GM23338 (cell line): ENCODE measurements around the gene ILDR2. TPM values are rescaled to one million over a fixed set of nuclear protein-coding genes. Genes with fewer than 3 reads are reported as not detected.

ENCODE experiments used
- ATAC-seq: fragments of 200-7000 bp; cut with Tn5 transposase; 3 replicates; pipeline ENCODE4 v1.9.1; 2020
- DNase-seq: peaks from one replicate; pipeline ENCODE4 v3.0.0-alpha.2; 2015; ENCODE audit warnings: low spot score
- H2AFZ ChIP-seq: fragments of 200-600 bp; sonication (generic); 2 replicates; pipeline ENCODE4 v1.8.0; 2016; ENCODE audit warnings: antibody characterized with exemption, mild to moderate bottlenecking, moderate library complexity
- H3F3A ChIP-seq: fragments of 200-600 bp; sonication (generic); replicated peaks from 2 replicates; pipeline ENCODE4 v1.8.0; 2017; ENCODE audit warnings: antibody characterized with exemption, mixed run types, low read depth
- H3K27ac ChIP-seq: fragments of 200-600 bp; sonication (generic); 2 replicates; pipeline ENCODE4 v1.6.1; 2016; ENCODE audit warnings: low read depth
- H3K27me3 ChIP-seq: fragments of 200-600 bp; sonication (generic); 2 replicates; pipeline ENCODE4 v1.8.0; 2016; ENCODE audit warnings: mild to moderate bottlenecking, mixed run types, moderate library complexity; ENCODE audit not compliant: insufficient read depth
- H3K36me3 ChIP-seq: fragments of 200-600 bp; sonication (generic); 2 replicates; pipeline ENCODE4 v1.8.0; 2016; ENCODE audit warnings: mild to moderate bottlenecking; ENCODE audit not compliant: insufficient read depth
- H3K4me1 ChIP-seq: fragments of 200-600 bp; sonication (generic); 2 replicates; pipeline ENCODE4 v1.8.0; 2016; ENCODE audit warnings: mild to moderate bottlenecking, moderate library complexity; ENCODE audit not compliant: insufficient read depth
- H3K4me2 ChIP-seq: fragments of 200-600 bp; sonication (generic); 2 replicates; pipeline ENCODE4 v1.7.1; 2017; ENCODE audit warnings: mixed run types
- H3K4me3 ChIP-seq: fragments of 200-600 bp; sonication (generic); 2 replicates; pipeline ENCODE4 v1.6.1; 2016; ENCODE audit warnings: mixed run types
- H3K79me2 ChIP-seq: fragments of 200-600 bp; sonication (generic); replicated peaks from 2 replicates; pipeline ENCODE4 v1.8.0; 2017; ENCODE audit warnings: mild to moderate bottlenecking; ENCODE audit not compliant: insufficient read depth
- H3K9me2 ChIP-seq: fragments of 200-600 bp; sonication (generic); 2 replicates; pipeline ENCODE4 v1.8.0; 2017; ENCODE audit not compliant: insufficient read depth
- H4K20me1 ChIP-seq: fragments of 200-600 bp; sonication (generic); replicated peaks from 2 replicates; pipeline ENCODE4 v1.8.0; 2017; ENCODE audit warnings: mild to moderate bottlenecking; ENCODE audit not compliant: insufficient read depth
- H3K27ac Mint-ChIP-seq: 2 replicates; pipeline ENCODE4 v1.8.0; 2020; ENCODE audit warnings: inconsistent platforms, mild to moderate bottlenecking, moderate library complexity, mixed read lengths
- H3K27me3 Mint-ChIP-seq: 3 replicates; pipeline ENCODE4 v1.8.0; 2022; ENCODE audit warnings: low read depth, mild to moderate bottlenecking, moderate library complexity, mixed read lengths, inconsistent platforms; ENCODE audit not compliant: insufficient read depth, poor library complexity
- H3K36me3 Mint-ChIP-seq: 3 replicates; pipeline ENCODE4 v1.8.0; 2021; ENCODE audit warnings: low read depth, mild to moderate bottlenecking, inconsistent platforms, moderate library complexity, mixed read lengths
- H3K4me1 Mint-ChIP-seq: 3 replicates; pipeline ENCODE4 v1.8.0; 2020; ENCODE audit warnings: mild to moderate bottlenecking, inconsistent platforms, mixed read lengths
- H3K4me3 Mint-ChIP-seq: 3 replicates; pipeline ENCODE4 v1.8.0; 2021; ENCODE audit warnings: moderate library complexity, mild to moderate bottlenecking, inconsistent platforms, mixed read lengths
- H3K9me3 Mint-ChIP-seq: 3 replicates; pipeline ENCODE4 v1.8.0; 2020; ENCODE audit warnings: moderate library complexity, mild to moderate bottlenecking, inconsistent platforms, mixed read lengths
- CTCF ChIP-seq, 2 experiments: fragments of 200-600 bp in 1 of 2; sonication (generic) in 1 of 2; conservative IDR thresholded peaks; 2 replicates each; pipeline versions ENCODE4 v1.5.1 to v1.6.1; 2016 to 2017; ENCODE audit warnings: antibody characterized with exemption in 2 of 2, low read depth in 2 of 2, mild to moderate bottlenecking in 2 of 2, moderate library complexity in 1 of 2
- EZH2 ChIP-seq: fragments of 200-600 bp; sonication (generic); IDR thresholded peaks from one replicate; pipeline ENCODE4 v1.8.0; 2017; ENCODE audit warnings: antibody characterized with exemption, mild to moderate bottlenecking, low read depth; ENCODE audit not compliant: unreplicated experiment
- JUNB ChIP-seq: IDR thresholded peaks from one replicate; pipeline ENCODE4 v1.6.1; 2016; ENCODE audit warnings: antibody characterized with exemption; ENCODE audit not compliant: unreplicated experiment
- NANOG ChIP-seq: IDR thresholded peaks from 2 replicates; pipeline ENCODE4 v1.6.1; 2016; ENCODE audit warnings: antibody characterized with exemption, borderline replicate concordance
- POLR2AphosphoS5 ChIP-seq: IDR thresholded peaks from 2 replicates; pipeline ENCODE4 v1.6.1; 2016; ENCODE audit warnings: antibody characterized with exemption, low read depth
- STAT1 ChIP-seq: IDR thresholded peaks from one replicate; pipeline ENCODE4 v1.6.1; 2016; ENCODE audit warnings: antibody characterized with exemption; ENCODE audit not compliant: unreplicated experiment
- ZNF114 ChIP-seq: fragments of 250-450 bp; sonication (Bioruptor Pico); IDR thresholded peaks from 2 replicates; pipeline ENCODE4 v1.5.0; 2020; ENCODE audit warnings: mild to moderate bottlenecking, moderate library complexity
- polyA plus RNA-seq: library from polyadenylated mRNA; unstranded; fragments of >200 nt; fragmentation: Nextera tagmentation; extraction: Ambion mirVana; gene quantifications from 2 replicates; pipeline ENCODE4 v1.2.1, GENCODE V29; 2016
- total RNA-seq: library from RNA; depleted of rRNA; stranded (reverse); fragments of >200 nt; shearing (Covaris generic); gene quantifications from 2 replicates; pipeline ENCODE4 v1.2.3, GENCODE V29; 2014
- TF ChIP-seq, protein P1 (sequence below): IDR thresholded peaks from one replicate; pipeline ENCODE4 v1.6.1; 2018; ENCODE audit warnings: antibody characterized with exemption; ENCODE audit not compliant: unreplicated experiment

The ILDR2 gene
- total and polyA plus RNA-seq, 2 experiments from 2014 or later = 0.27 to 2.4 TPM

- TF ChIP-seq NANOG (no peak), CTCF (conservative IDR thresholded peaks at IDR 0.05; ENCODE audit: low read depth in 2 of 2) (no peak), STAT1 (no peak), JUNB (no peak), ZNF114 (CRISPR knock-in tag) (no peak), EZH2 (no peak), POLR2AphosphoS5 (no peak)
- TF ChIP-seq, protein P1, sequence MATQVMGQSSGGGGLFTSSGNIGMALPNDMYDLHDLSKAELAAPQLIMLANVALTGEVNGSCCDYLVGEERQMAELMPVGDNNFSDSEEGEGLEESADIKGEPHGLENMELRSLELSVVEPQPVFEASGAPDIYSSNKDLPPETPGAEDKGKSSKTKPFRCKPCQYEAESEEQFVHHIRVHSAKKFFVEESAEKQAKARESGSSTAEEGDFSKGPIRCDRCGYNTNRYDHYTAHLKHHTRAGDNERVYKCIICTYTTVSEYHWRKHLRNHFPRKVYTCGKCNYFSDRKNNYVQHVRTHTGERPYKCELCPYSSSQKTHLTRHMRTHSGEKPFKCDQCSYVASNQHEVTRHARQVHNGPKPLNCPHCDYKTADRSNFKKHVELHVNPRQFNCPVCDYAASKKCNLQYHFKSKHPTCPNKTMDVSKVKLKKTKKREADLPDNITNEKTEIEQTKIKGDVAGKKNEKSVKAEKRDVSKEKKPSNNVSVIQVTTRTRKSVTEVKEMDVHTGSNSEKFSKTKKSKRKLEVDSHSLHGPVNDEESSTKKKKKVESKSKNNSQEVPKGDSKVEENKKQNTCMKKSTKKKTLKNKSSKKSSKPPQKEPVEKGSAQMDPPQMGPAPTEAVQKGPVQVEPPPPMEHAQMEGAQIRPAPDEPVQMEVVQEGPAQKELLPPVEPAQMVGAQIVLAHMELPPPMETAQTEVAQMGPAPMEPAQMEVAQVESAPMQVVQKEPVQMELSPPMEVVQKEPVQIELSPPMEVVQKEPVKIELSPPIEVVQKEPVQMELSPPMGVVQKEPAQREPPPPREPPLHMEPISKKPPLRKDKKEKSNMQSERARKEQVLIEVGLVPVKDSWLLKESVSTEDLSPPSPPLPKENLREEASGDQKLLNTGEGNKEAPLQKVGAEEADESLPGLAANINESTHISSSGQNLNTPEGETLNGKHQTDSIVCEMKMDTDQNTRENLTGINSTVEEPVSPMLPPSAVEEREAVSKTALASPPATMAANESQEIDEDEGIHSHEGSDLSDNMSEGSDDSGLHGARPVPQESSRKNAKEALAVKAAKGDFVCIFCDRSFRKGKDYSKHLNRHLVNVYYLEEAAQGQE = no peak
These were observed 2.6 kb upstream of the ILDR2 start (continued) for GRCh38 chr1:166977951-166978350.

DNA sequence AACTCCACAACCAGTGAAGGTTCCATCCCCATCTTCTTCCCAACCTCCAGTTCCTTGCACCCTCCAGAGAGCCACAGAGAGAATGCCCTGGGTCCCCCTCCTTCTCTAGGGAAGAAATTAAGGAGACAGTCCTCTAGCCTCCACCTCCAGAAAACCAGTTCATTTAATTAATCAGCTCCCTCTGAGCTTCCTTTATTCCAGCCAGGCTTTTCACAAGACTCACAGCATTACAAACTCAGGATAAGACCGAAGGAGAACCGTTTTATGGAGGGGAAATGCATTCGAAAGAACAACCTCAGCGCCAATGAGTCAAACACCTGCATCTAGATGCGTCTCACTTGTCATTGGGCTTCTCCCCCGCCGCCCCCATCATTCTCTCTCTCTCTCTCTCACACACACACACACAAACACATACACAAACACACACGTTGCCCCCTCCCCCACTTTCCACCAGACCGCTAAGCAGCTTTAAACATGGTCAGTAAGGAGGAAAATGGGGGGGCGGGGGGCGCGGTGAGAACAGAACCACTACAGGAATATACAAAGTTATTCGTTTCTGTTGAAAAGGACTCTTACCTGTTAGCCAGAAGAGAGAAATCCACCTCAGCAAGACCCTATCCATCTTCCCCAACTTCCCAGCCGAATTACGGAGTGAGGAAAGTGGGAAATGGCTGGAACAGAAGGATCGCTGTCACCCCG, 544 bp downstream of the ILDR2 start:
- Mint-ChIP-seq H3K36me3 (no peaks in the 10 kb centered on the region; the same call in 2 of the 3 replicates), H3K27ac (no peak overlapping the region), H3K27me3 (peaks cover 52% of the 10 kb centered on the region), H3K4me1 (peaks cover 25% of the 10 kb centered on the region), H3K4me3 (peak overlapping the region; percentile 81), H3K9me3 (no peaks in the 10 kb centered on the region)
- Histone ChIP-seq H3K9me2 (no peaks in the 10 kb centered on the region), H3K4me2 (peak overlapping the region; percentile 96), H4K20me1 (no peaks in the 10 kb centered on the region), H3F3A (no peaks in the 10 kb centered on the region; the same call in 1 of the 2 replicates), H3K27ac (no peak overlapping the region), H3K79me2 (no peaks in the 10 kb centered on the region), H2AFZ (peak overlapping the region; percentile 97), H3K36me3 (no peaks in the 10 kb centered on the region), H3K27me3 (peaks cover 77% of the 10 kb centered on the region), H3K4me3 (peak overlapping the region; percentile 78), H3K4me1 (peaks cover 27% of the 10 kb centered on the region)
- TF ChIP-seq ZNF114 (CRISPR knock-in tag) (no peak), EZH2 (peak; percentile 80)
- DNase-seq (no peak), ATAC-seq (no peak)
